Mucosa of gallbladder (tissue), 1 donor: ENCODE measurements around the gene S100A13. TPM values are rescaled to one million over a fixed set of nuclear protein-coding genes. Genes with fewer than 3 reads are reported as not detected.
A peak's percentile ranks its signal among the peaks of the same experiment; 100 is the strongest.
"Not testable (repeated sequence)": the region's sequence is repeated elsewhere in the genome, so short reads cannot be mapped to it uniquely, and the experiment has no call there.

Source experiments
- DNase-seq: peaks from one replicate; pipeline ENCODE4 v3.0.0-alpha.2; 2020; ENCODE audit warnings: low spot score
- total RNA-seq: library from RNA; stranded (reverse); gene quantifications from one replicate; pipeline ENCODE4 v1.2.1, GENCODE V29; 2021
- donor health status: DM: no; HTN: no; CAD: no.

S100A13 gene
- 64.7 TPM for total RNA-seq

DNA sequence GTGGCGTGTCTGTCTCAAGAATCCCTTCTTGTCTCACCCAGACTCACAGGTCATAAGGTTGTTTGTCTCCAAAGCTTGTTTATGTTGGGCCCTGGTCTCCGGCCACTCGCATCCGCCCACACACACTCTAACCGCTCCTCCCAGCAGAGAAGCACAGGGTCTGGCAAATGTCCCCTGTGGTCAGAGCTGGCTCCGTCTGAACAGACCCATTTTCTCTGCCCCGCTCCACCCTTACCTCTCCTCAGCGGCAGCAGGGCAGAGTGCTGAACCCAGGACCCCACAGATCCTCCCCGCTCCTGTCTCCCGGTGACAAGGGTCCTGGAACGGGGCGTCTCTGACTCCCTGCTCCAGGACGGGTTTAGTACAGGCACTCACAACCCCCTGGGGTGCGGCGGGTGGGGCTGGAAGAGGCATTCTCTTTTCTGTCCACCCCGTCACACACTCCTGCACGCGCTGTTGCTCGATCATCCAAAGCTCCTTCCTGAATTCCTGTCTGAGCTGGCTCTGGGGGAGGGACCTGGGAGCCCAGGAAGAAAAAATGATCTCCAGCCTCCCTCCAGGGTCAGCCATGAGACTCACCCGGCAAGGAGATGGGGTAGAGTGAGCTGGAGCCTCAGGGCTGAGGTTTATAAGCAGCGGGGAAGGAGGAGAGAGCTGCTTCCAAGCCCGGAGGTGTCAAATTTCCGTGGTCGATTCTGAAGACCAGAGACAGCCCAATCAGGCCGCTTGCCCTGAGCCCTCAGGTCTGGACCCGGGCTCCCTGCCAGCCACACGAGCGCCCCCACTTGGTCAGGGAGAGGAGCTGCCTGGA lies at the start of gene S100A13:
S100A13 (minus strand) TSS at position 602 of the 811 bp plus-strand sequence. CDS start 1,033 bp downstream, outside the sequence.
- DNase-seq: peak; percentile 68

DNA sequence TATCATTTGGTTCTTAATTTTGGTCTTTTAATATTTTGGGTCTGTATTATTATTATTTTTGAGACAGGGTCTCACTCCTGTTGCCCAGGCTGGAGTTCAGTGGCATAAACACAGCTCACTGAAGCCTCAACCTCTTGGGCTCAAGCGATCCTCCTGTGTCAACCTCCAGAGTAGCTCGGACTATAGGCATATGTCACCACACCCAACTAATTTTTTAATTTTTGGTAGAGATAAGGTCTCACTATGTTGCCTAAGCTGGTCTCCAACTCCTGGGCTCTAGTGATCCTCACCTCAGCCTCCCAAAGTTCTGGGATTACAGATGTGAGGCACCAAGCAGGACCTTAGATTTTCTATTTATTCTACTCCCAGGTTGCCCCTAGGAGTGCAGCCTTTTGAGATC lies 46.2 kb upstream of the S100A13 start:
- no peak for DNase-seq

DNA sequence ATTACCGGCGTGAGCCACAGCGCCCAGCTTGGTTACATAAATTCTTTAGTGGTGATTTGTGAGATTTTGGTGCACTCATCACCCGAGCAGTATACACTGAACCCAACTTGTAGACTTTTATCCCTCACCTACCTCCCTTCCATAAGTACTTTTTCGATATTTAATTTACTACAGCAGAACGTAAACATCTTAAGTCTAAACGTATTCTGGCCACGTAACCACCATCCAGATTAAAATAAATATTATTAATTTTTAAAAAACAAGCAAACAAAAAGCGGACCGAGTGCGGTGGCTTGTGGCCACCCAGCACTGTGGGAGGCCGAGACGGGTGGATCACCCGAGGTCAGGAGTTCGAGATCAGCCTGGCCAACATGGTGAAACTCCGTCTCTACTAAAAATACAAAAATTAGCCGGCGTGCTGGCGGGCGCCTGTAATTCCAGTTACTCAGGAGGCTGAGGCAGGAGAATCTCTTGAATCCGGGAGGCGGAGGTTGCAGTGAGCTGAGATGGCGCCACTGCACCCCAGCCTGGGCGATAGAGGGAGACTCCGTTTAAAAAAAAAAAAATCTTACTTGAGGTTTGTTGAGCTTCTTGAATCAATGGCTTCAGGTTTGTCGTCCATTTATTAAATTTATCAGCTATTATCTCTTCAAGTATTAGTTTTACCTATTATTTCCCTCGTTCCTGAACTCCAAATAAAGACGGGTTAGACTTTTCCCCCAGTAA lies 44.5 kb upstream of the S100A13 start:
- DNase-seq: peak; percentile 24

DNA sequence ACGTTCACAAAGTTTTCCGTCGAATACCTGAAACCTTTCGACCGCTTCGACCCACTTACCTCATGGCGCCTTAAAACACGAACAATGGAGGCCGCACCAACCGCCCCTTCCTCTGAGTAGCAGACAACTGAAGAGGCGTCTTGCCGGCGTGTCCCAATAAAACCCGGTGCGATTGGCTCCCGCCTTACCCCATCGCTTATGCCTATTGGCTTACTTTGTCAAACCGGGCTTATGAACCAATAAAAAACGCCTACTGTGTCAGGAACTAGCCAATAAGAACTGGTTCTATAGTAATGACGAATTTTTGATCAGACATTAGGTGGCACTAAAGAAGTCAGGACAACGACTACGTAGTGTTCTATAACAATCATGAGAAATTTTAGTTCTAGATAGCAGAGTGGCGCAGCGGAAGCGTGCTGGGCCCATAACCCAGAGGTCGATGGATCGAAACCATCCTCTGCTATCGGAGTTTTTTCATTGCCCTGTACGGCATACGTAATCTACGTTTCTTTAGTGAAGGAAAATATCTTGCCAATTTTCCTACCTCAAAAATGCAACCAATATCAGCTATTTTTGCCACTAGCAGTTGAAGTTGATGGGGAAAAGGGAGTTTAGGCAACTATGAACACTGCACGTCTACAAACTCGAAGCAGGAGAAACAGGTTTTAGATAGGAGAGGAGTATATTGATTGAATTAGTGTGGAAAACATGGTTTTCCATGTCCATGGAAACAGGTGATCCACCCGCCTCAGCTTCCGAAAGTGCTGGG lies 43.7 kb upstream of the S100A13 start, which contains the start of gene ILF2:
ILF2 (minus strand) TSS at position 135 of the 769 bp plus-strand sequence; CDS start at position 64, 71 bp downstream.
- DNase-seq: peak; percentile 98

DNA sequence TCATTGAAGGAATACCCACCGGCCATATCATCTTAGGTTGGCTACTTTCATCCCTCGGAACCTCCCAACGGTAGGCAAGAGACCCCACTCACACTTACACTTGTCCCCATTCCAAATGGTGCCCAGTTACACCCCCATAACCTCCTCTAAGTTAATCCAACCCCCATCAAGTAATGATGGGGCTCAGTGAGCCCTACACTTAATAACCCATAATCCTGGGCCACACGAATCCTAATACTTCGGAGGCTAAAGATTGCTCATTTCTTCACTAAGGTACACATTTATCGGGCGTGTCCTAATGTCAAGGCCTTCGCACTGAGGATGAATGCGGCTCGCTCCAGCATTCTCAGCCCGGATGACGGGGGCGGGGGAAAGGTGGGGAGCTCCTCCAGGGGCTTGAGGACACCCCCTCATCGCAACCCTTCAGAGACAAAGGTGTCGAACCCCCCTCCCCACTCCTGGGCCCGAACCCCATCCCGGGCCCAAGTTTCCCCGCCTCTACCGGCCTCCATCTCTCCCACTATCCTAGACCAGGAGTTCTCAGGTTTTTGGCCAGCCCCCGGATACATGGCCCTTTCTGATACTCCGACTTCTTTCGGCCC lies 43.1 kb upstream of the S100A13 start:
- no peak for DNase-seq

DNA sequence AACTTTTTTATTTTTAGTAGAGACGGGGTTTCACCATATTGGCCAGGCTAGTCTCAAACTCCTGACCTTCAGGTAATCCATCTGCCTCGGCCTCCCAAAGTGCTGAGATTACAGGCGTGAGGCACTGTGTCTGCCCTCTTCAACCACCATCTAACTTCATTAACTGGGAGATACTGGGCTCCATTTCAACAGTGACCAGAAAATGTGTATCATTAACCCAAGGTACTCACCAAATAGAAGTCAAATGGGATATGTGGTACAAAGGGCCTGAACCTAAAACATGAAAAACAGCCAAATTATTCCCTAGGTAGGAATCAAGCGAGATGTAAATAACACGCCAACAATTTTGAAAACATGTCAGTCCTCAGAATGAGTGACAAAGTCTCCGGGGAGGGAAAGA lies 42.3 kb upstream of the S100A13 start:
- DNase-seq: no peak

DNA sequence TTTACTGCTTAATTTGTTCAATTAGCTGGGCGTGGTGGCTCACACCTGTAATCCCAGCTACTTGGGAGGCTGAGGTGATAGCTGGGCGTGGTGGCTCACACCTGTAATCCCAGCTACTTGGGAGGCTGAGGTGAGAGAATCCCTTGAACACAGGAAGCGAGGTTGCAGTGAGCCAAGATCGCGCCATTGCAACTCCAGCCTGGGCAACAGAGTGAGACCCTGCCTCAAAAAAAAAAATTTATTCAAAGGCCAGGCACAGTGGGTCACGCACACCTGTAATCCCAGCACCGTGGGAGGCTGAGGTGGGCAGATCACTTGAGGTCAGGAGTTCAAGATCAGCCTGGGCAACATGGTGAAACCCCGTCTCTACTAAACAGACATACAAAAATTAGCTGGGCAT lies 41.4 kb upstream of the S100A13 start:
- DNase-seq: not testable (repeated sequence)

DNA sequence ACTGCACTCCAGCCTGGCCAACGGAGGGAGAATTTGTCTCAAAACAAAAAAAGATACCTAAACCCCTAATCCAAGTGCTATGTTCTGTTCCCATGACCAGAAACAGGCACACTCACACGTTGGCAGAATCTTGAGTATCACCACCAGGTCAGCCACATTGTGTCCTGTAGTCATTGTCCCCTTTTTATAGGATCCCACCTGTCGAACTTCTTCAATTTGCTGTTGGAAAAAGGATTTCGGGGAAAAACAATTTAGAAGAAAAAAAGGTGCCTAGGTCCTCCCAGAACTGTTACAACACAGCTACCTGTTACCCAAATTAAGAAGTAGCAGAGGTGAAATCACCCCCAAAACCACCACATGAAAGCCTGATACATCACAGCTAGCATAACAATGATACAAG lies 40.1 kb upstream of the S100A13 start:
- no peak for DNase-seq

DNA sequence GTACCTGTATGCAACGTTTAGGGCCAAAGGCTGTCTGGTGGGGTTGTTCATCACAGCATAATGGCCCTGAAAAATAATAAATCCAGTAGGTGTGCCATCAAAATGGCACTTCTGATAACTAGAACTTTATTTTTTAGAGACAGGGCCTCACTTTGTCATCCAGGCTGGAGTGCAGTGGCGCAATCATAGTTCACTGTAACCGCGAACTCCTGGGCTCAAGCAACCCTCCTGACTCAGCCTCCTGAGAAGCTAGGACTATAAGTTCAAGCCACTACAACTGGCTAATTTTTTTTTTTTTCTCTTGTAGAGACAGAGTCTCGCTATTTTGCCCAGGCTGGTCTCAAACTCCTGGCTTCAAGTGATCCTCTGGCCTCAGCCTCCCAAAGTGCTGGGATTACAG lies 35.9 kb upstream of the S100A13 start:
- no peak for DNase-seq

DNA sequence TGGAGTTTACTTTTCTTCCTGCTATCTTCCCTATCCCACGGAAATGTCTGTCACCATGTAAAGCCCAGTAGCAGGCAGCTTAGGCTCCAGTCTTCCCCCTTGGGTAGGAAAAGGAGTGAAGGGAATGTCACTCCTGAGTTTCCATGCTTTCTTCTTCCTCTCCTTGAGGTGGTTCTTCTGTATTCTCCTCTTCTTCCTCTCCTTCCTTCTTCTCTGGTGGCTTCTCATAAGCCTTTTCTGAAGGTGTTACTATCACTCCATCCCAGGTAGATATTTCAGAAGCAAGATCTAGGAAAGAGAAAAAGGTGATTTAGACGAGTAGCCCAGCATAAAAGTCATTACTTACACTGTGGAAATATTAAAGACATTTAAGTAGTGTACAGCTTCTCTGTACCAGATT lies 35.0 kb upstream of the S100A13 start:
- no peak for DNase-seq

DNA sequence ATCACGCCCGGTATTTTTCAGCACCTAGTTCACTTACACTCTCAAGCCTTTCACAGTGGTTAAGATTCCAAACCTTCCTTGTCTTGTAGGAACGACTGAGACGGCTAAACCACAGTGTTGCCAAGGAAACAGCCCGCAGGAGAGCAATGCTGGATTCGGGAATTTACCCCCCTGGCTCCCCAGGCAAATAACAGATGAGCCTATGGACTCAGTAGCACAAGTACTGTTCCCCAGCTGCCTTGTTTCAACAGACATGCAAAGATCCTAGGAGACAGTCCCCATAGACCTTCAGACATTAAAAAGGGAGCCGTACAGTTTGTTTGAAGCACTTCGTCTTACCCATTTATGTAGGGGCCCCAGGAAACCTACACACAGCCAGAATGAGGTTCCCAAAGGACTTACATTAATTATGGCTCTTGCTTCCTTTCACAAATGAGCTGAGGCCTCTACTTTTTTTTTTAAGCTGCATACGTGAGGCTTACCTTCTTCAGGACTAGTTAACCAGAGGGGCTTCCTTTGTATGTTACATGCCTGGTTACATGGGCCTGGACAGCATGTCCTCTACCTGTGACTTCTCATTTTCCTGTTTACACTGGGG lies 33.9 kb upstream of the S100A13 start:
- no peak for DNase-seq

DNA sequence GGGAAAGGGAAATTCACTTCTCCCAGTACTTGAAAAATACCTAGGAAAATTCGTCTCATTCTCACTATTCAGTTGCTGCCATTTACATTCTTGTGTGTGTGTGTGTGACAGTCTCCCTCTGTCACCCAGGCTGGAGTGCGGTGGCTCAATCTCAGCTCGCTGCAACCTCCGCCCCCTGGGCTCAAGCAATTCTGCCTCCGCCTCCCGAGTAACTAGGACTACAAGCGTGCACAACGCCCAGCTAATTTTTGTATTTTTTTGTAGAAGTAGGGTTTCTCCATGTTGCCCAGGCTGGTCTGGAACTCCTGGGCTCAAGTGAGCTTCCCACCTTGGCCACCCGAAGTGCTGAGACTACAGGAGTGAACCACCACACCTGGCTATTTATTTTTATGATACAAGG lies 32.4 kb upstream of the S100A13 start:
- no peak for DNase-seq

DNA sequence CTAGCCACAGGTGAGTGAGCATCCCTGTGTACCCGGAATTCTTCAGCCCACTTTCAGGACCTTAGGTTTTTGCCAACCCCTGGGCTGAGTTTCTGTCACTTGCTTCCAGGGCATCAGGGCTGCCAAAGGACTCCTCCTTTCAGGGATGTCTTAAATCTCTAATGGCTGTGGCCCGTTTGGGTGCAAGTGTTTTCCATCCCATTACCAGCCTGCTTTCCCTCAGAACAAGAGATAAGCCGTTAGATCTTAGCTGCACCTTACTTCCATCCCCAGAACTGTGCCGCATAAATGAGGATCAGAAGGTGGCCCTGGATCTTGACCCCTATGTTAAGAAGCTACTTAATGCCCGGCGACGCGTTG lies 31.9 kb upstream of the S100A13 start:
- DNase-seq: no peak

DNA sequence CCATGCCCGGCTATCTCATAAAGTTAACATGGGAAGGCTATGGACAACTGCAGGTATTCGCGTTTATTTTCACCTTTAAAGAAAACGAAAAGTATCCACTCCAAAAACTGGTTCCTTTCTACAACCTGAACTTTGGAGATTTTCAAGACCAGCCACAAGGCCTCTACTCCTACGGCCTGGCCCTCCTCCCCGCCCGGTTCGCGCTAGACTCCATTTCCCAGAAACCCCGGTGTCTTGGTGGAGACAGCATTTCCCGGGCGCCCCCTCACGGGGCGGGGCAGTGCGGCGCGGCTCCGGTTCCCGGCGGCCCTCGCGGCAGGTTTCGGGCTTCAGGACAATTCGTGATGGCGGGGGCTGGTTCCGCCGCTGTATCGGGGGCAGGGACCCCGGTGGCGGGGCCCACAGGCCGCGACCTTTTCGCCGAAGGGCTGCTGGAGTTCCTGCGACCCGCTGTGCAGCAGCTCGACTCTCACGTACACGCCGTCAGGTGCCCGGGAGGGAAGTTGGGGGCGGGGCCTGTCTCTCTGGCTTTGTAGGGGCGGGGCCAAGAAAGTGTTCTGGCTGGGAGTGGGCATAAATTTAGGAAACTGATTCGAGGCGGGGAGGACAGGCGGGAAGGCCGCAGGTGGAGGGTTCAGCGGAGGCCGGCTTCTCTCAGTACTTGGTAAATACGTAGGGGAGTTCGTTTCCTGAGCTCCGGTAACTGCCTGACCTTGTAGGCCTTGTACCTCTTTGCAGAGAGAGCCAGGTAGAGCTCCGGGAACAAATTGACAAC lies 31.3 kb upstream of the S100A13 start, which contains the start of gene SNAPIN:
SNAPIN (plus strand) TSS at position 304 of the 775 bp plus-strand sequence; CDS start at position 345, 41 bp downstream.
- peak; percentile 90 for DNase-seq

DNA sequence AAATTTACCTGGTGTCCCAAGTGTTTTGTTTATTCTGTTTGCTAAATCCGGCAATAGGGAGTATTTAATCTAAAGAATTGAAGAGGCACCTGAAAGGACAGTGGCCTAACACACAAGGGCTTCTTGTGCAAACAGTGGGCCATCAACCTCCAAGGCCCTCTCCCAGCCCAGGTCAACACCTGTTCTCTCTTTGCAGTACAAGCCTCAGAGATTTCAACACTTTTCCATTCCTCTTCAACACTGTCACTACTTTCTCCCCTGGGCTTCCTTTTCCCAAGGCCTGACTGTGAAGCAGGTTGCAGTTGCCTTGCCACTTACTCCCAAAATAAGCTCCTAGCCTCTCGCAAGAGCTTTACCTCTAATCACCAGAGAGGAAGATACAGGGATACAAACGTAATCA lies 28.0 kb upstream of the S100A13 start:
- DNase-seq: no peak

DNA sequence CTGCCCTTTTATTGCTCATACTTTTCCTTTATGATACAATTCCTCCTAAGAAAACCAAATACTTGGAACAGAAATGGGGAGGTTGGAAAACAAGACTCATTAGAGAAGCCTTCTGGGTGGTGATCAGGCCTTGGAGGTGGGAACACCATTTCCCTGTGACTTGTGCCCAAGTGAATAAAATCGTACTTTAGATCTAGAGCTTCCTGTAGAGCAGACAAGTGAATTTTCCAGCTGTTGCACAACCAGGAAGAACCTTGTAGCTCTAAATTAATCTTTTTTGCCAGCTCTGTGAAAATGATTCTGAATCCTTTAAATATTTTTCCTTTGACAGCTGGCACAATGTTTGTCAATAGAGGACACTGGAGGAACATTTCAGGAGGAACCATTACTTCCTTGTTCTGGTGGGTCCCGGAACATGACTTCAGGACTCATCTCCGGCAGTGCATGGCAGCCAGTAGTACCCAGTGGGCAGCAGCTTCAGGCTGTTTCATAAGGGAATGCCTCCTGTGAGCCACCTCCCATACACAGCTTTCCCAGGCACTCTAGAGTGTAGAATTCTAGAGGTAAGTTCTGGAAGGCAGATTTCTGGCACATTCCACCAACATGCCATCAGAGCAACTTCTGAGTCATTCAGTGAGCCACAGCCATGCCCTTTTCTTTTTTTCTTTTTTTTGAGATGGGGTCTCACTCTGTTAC lies 25.6 kb upstream of the S100A13 start:
- DNase-seq: no peak

DNA sequence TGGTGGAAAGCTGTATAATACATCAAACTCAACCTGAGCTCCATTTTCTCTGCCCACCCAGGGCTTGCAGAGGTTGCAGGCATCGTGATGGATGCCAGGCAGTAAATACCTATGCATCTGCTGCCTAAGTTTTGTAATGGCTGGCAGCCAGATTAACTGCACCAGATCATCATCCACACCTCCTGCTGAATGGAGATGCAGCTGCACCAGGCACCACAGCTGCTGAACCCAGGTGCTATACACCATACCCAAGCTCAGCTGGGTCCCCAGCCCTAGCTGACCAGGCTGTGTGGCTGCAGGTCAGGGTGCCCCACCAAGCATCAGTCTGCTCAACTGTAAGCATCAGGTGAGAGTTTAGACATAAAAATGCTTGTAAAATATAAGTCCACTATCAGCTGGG lies 24.5 kb upstream of the S100A13 start:
- DNase-seq: no peak

DNA sequence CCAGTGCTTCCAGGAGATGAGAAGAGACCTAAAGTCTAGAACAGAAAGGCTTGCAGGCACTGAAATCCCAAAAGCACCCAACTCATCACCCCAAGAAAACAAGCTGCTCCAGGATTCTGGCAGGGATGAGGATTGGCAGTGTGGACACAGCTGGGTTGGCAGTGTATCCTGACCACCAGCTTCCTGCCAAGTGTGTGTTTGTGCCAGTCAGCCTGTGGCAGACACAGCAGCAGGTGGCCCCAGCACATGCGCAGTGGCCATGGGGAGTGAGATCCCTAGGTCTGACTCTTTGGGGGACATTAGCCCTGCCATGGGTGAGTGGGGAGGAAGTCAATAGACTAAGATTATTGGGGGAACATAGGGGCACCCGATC lies 22.5 kb upstream of the S100A13 start:
- no peak for DNase-seq

DNA sequence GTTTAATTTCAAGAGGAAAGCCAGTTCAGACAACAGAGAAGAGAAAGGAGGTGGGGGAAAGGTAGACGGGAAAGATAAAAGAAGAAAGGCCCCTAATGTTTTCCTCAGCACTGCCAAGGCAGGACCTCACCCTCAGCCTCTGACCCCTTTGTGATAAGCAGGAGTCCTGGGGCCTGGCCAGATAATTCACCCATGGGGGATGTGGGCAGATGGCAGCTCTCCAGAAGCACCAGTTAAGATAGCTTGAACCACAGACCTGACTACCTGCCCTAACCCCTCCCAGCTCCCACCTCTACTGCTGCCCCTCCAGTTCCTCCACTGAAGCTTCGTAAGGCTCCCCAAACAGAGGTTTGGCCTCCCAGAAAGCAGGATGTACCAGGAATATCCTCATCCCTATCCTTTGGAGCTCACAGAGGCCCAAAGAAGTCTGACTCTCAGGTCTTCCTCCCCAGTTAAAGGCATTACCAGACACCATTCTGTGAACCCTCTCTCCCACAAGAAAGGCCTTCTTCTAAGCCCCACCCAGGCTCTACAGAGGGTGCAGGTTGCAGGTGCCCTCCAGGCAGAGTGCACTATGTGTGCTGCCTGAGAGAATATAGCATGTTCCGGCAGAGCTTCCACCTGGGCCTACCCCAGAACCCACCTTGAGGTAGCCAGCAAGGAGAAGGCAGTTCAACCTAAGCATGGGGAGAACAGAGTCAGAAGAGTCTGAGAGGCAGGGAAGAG lies 22.0 kb upstream of the S100A13 start:
- DNase-seq: no peak
